ENCODE data around the gene HOXA7. TPM values are rescaled to one million over a fixed set of nuclear protein-coding genes. Genes with fewer than 3 reads are reported as not detected.
A peak's percentile ranks its signal among the peaks of the same experiment; 100 is the strongest.

Gene HOXA7
- total RNA-seq, 1 experiment from 2014 or later, result not detected

DNA sequence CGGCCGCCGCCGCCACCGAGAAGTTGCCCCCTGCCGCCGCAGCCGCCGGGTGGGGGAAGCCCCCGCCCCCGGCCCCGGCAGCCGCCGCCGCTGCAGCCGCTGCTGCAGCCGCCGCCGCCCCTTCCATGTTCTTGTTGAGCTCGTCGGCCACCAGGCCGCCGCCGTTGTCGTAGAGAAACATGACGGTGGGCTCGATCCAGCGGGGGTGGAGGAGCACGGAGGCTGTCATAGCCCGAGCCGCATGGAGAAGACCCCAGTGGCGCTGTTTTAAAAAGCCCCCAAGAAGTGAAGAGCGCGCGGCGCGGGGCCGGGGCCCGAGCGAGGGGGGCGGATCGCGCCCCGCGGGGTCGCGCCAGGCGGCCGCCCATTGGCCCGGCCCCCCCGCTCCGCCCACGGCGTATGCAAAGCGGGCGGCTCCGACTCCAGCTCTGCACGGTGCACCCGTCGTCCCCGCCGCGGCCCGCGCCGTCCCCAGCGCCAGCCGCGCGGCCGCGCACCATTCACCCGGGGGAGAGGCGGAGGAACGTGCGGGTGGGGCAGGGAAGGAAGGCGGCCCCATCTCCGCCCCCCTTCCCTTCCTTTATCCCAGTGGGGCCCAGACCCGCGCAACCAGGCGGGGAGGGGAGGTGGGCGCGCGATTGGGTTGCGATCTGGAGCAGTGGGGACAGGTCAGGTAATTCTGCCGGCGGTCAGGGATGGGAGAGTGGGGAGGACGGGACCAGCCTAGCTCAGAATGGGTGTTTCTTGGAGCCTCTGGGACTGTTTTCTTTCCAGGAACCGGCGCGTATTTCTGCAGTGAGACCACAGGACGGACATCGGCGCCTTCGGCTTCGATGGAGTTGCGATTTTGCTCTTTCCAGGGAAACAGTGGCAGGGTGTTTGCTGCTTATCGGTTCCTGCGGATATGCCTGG is 43.6 kb upstream of the HOXA7 start, which contains the start of gene HOXA13:
Gene HOXA13 (minus strand): TSS at position 243 of the 912 bp plus-strand sequence. CDS start 14 bp downstream, at position 229.
- Histone ChIP-seq H3K27me3 (ENCODE audit: insufficient read depth, low read depth) (peaks cover 19% of the 10 kb centered on the region; the same call in 1 of the 2 replicates), H3K36me3 (ENCODE audit: low read depth) (no peaks in the 10 kb centered on the region), H3K4me2 (peak within 1 kb of the TSS; percentile 92), H3K4me3 (peak within 1 kb of the TSS; percentile 66), H3K9me2 (ENCODE audit: insufficient read depth) (no peaks in the 10 kb centered on the region), H3K4me1 (replicated peaks; ENCODE audit: insufficient read depth) (no peaks in the 10 kb centered on the region), H3K79me2 (ENCODE audit: low read depth) (no peaks in the 10 kb centered on the region), H3K9me3 (ENCODE audit: insufficient read depth, low read depth) (no peaks in the 10 kb centered on the region), H3K27ac (no peak within 1 kb of the TSS), H2AFZ (peak within 1 kb of the TSS; percentile 80), H4K20me1 (ENCODE audit: insufficient read depth) (no peaks in the 10 kb centered on the region), H3F3A (ENCODE audit: insufficient read depth, low read depth) (peaks cover 19% of the 10 kb centered on the region; the same call in 1 of the 2 replicates)
- POLR2A ChIA-PET (ENCODE audit: unreplicated experiment), result no interaction called here
- no TSS peak for BruUV-seq (replicated peaks)
- TF ChIP-seq EZH2 (IDR thresholded peaks at IDR 0.05; ENCODE audit: low read depth), result no peak
- TF ChIP-seq, protein P1, sequence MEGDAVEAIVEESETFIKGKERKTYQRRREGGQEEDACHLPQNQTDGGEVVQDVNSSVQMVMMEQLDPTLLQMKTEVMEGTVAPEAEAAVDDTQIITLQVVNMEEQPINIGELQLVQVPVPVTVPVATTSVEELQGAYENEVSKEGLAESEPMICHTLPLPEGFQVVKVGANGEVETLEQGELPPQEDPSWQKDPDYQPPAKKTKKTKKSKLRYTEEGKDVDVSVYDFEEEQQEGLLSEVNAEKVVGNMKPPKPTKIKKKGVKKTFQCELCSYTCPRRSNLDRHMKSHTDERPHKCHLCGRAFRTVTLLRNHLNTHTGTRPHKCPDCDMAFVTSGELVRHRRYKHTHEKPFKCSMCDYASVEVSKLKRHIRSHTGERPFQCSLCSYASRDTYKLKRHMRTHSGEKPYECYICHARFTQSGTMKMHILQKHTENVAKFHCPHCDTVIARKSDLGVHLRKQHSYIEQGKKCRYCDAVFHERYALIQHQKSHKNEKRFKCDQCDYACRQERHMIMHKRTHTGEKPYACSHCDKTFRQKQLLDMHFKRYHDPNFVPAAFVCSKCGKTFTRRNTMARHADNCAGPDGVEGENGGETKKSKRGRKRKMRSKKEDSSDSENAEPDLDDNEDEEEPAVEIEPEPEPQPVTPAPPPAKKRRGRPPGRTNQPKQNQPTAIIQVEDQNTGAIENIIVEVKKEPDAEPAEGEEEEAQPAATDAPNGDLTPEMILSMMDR (conservative IDR thresholded peaks at IDR 0.05), result no peak
- DNase-seq, result peak; percentile 55 to 83
- CTCF ChIA-PET, result interaction anchor here (0.6 to 1.7 kb wide), 6 partner anchors 376 to 894 kb away, joined by 3 to 9 read pairs (median 4); no protein-coding TSS in a partner anchor
- intact Hi-C loops (cut with micrococcal nuclease; ENCODE audit: unreplicated experiment), result loop anchor here (1.0 to 10.0 kb wide), 5 partner anchors 376 to 1655 kb away; partner anchors contain the start of genes HIBADH and TAX1BP1

DNA sequence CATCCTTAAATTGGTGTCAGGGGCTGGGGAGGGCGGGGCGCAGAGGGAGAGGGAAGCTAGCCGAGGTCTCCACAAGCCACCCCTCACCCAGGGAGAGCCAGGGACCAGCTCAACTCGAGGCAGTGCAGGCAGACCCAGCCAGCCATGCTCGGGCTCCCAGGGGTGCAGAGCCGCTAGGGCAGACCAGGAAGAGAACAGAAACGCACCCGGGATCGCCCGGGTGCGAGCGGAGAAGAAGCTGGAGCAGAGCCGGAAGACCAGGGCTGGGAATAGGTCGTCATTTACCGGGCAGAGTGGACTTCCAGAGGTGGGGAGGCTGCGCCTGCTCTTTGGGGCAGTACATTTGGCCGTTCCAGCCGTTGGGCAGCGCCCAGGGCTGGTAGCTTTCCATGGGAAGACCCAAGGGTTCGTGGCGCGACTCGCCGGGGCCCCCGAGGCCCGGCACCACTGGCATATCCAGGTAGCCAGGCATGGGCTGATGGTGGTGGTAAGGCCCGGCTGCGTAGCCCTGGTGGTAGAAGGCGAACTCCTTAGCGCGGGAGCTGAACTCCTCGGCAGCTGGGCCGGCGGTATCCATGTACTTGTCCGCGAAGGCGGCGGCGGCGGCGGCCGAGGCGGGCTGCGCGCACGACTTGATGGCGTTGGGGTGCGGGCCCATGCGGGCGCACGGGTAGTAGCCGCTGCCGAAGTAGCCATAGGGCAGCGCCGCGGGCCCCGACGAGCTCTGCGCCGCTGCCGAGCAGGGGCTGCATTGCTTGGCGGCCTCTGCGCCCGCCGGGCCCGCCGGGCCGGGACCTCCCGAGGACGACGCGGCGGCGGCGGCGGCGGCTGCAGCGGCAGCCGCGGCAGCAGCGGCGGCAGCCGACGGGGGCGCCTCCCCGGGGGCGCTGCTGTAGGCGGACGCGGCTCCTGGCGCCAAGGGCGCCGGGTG is 42.7 kb upstream of the HOXA7 start:
- CTCF ChIA-PET, result interaction anchor here (0.6 to 1.7 kb wide), 12 partner anchors 14 to 895 kb away, joined by 3 to 11 read pairs (median 4); partner anchors contain the start of gene HOXA11
- Histone ChIP-seq H4K20me1 (ENCODE audit: insufficient read depth) (no peaks in the 10 kb centered on the region), H3F3A (ENCODE audit: insufficient read depth, low read depth) (peaks cover 19% of the 10 kb centered on the region; the same call in 1 of the 2 replicates), H3K4me1 (replicated peaks; ENCODE audit: insufficient read depth) (no peaks in the 10 kb centered on the region), H3K9me3 (ENCODE audit: insufficient read depth, low read depth) (no peaks in the 10 kb centered on the region), H3K27ac (no peak overlapping the region), H2AFZ (no peak overlapping the region; the same call in 1 of the 2 replicates), H3K79me2 (ENCODE audit: low read depth) (no peaks in the 10 kb centered on the region), H3K36me3 (ENCODE audit: low read depth) (no peaks in the 10 kb centered on the region), H3K9me2 (ENCODE audit: insufficient read depth) (no peaks in the 10 kb centered on the region), H3K4me3 (peak overlapping the region; percentile 35; the same call in 1 of the 2 replicates), H3K4me2 (peak overlapping the region; percentile 53), H3K27me3 (ENCODE audit: insufficient read depth, low read depth) (peaks cover 15% of the 10 kb centered on the region; the same call in 1 of the 2 replicates)
- TF ChIP-seq EZH2 (IDR thresholded peaks at IDR 0.05; ENCODE audit: low read depth), result no peak
- TF ChIP-seq, protein P1 (conservative IDR thresholded peaks at IDR 0.05), result no peak
- BruUV-seq (replicated peaks), result no TSS peak
- DNase-seq, result peak in 1 of 2 experiments; percentile 19
- POLR2A ChIA-PET (ENCODE audit: unreplicated experiment), result interaction anchor here (0.6 kb wide), 2 partner anchors 384 to 899 kb away, joined by 3 read pairs; no protein-coding TSS in a partner anchor
- intact Hi-C loops (cut with micrococcal nuclease; ENCODE audit: unreplicated experiment), result loop anchor here (5.0 to 10.0 kb wide), 3 partner anchors 546 to 1656 kb away; partner anchors contain the start of gene TAX1BP1
